SIG-M5 treated with dmso at 0.1 percent for 504 hours (cell line): ENCODE measurements around the gene TPI1.
A peak's percentile ranks its signal among the peaks of the same experiment; 100 is the strongest.

Experiments
- DNase-seq: peaks from one replicate; lab custom pipeline; 2025; ENCODE audit not compliant: unreplicated experiment; lab: John Stamatoyannopoulos, UW

TPI1 gene

GRCh38 chr12:6867413-6868210 lies at the start of gene TPI1:
TPI1 (plus strand) TSS chr12:6867531; CDS start chr12:6867567, 36 bp downstream.
- DNase-seq: peak; percentile 46

GRCh38 chr12:6817662-6818157 lies 49.6 kb upstream of the TPI1 start:
- DNase-seq: no peak

GRCh38 chr12:6818222-6818621 lies 49.1 kb upstream of the TPI1 start:
- DNase-seq: no peak

- DNase-seq: no peak
Observed at GRCh38 chr12:6818645-6819044, 48.7 kb upstream of the TPI1 start.

- no peak for DNase-seq
Observed at GRCh38 chr12:6819106-6820030, 48.0 kb upstream of the TPI1 start.

- DNase-seq: no peak
Observed at GRCh38 chr12:6820166-6820565, 47.2 kb upstream of the TPI1 start.

GRCh38 chr12:6821591-6822425 lies 45.5 kb upstream of the TPI1 start, which contains the start of gene GPR162:
GPR162 (plus strand) TSS chr12:6821821; CDS start chr12:6823899, 2,078 bp downstream.
- DNase-seq: peak; percentile 63

- DNase-seq: no peak
Observed at GRCh38 chr12:6822426-6823135, 44.8 kb upstream of the TPI1 start.

GRCh38 chr12:6823182-6824084 lies 43.9 kb upstream of the TPI1 start:
- DNase-seq: no peak

GRCh38 chr12:6824085-6824775 lies 43.1 kb upstream of the TPI1 start:
- no peak for DNase-seq

GRCh38 chr12:6824901-6825381 lies 42.4 kb upstream of the TPI1 start:
- DNase-seq: no peak

GRCh38 chr12:6825398-6826124 lies 41.8 kb upstream of the TPI1 start:
- peak; percentile 79 for DNase-seq

- no peak for DNase-seq
Observed at GRCh38 chr12:6826125-6826733, 41.1 kb upstream of the TPI1 start.

- DNase-seq: no peak
Observed at GRCh38 chr12:6826734-6827436, 40.4 kb upstream of the TPI1 start.

GRCh38 chr12:6827437-6827911 lies 39.9 kb upstream of the TPI1 start:
- peak; percentile 37 for DNase-seq

- no peak for DNase-seq
Observed at GRCh38 chr12:6827982-6828780, 39.1 kb upstream of the TPI1 start, which contains the start of gene P3H3. P3H3 (plus strand) TSS chr12:6828407; CDS start chr12:6828441, 34 bp downstream.
